Ovary (tissue), 3 donors: ENCODE data around the gene MGAT4C.

Source experiments
- EP300 ChIP-seq: sonication (generic); formaldehyde crosslinking; IDR thresholded peaks from one replicate; pipeline ENCODE4 v1.6.1; 2017; ENCODE audit warnings: antibody characterized with exemption
- POLR2A ChIP-seq: fragments of 450-650 bp; IDR thresholded peaks from one replicate; pipeline ENCODE4 v1.6.1; 2017; ENCODE audit warnings: antibody characterized with exemption, mild to moderate bottlenecking, moderate library complexity
- TF ChIP-seq, protein P1 (sequence below), 3 donors: fragments of 450-650 bp in 2 of 3; fragments of 200-600 bp in 1 of 3; IDR thresholded peaks; one replicate each; pipeline versions ENCODE4 v1.5.1 to v1.8.0; 2016 to 2022; ENCODE audit warnings: antibody characterized with exemption in 3 of 3, mild to moderate bottlenecking in 1 of 3
- donor health status: DM: no; HTN: no; CAD: no.

DNA sequence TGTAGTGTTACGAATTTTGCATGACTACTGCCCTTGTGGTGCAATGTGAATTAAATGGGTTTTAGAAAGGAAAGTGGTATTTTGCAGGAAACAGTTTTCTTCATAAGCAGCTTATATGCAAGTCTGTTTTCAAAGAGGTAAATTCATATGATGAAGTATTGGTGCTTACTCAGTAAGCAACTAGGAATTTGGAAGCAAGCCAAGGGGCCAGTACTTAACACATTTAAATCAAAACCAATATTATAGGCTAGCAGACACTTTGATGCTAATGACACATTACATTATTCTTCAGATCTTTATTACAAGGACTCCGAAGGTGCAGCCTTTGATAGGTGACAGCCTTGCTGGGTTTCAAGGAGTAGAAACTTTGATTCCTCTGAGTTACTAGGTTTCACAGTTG lies 23.1 kb downstream of the MGAT4C start:
- TF ChIP-seq, protein P1, sequence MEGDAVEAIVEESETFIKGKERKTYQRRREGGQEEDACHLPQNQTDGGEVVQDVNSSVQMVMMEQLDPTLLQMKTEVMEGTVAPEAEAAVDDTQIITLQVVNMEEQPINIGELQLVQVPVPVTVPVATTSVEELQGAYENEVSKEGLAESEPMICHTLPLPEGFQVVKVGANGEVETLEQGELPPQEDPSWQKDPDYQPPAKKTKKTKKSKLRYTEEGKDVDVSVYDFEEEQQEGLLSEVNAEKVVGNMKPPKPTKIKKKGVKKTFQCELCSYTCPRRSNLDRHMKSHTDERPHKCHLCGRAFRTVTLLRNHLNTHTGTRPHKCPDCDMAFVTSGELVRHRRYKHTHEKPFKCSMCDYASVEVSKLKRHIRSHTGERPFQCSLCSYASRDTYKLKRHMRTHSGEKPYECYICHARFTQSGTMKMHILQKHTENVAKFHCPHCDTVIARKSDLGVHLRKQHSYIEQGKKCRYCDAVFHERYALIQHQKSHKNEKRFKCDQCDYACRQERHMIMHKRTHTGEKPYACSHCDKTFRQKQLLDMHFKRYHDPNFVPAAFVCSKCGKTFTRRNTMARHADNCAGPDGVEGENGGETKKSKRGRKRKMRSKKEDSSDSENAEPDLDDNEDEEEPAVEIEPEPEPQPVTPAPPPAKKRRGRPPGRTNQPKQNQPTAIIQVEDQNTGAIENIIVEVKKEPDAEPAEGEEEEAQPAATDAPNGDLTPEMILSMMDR (IDR thresholded peaks at IDR 0.05): no peak
- TF ChIP-seq POLR2A: no peak
- no peak for TF ChIP-seq EP300
